T-cell (primary cell): ENCODE measurements around the gene DDX24. TPM values are rescaled to one million over a fixed set of nuclear protein-coding genes. Genes with fewer than 3 reads are reported as not detected.

Experiments used
- ATAC-seq, 4 experiments: fragments of 200-7000 bp in 3 of 4; fragments of 150-1000 bp in 1 of 4; cut with Tn5 transposase; replicated peaks in 1 of 4; 1 replicate in 3 of 4; 2 replicates in 1 of 4; pipeline ENCODE4 v1.10.0; 2021; ENCODE audit warnings: moderate library complexity in 3 of 4, mild to moderate bottlenecking in 2 of 4, moderate number of reproducible peaks in 1 of 4
- CTCF ChIA-PET, 2 donors: fragments of 300-600 bp; sonication (Branson Sonifier 250); formaldehyde crosslinking; loops; one replicate each; lab custom pipeline; 2022; ENCODE audit warnings: antibody characterized with exemption in 2 of 2; lab: Charles Lee
- POLR2A ChIA-PET, 2 donors: fragments of 300-600 bp; sonication (Branson Sonifier 250); formaldehyde crosslinking; loops; one replicate each; lab custom pipeline; 2022; ENCODE audit warnings: antibody characterized with exemption in 2 of 2; lab: Charles Lee
- DNase-seq, 35 experiments: peaks; one replicate each; pipeline versions ENCODE4 v3.0.0 to v3.0.0-alpha.2; 2013 to 2023
- H3K27ac ChIP-seq: one replicate; pipeline ENCODE4 v1.5.1; 2013; ENCODE audit warnings: low read length
- H3K27me3 ChIP-seq, 2 experiments: replicated peaks in 1 of 2; 1 replicate in 1 of 2; 2 replicates in 1 of 2; pipeline versions ENCODE4 v1.6.1 to v1.7.0; 2013; ENCODE audit warnings: low read length in 1 of 2, mixed read lengths in 1 of 2; ENCODE audit not compliant: control insufficient read depth in 2 of 2, insufficient read depth in 2 of 2; ENCODE audit errors: extremely low read depth in 1 of 2
- H3K36me3 ChIP-seq, 2 donors: 1 replicate in 1 of 2; 2 replicates in 1 of 2; pipeline versions ENCODE4 v1.6.1 to v1.7.0; 2013; ENCODE audit warnings: low read length in 1 of 2; ENCODE audit not compliant: control insufficient read depth in 2 of 2, insufficient read depth in 1 of 2; ENCODE audit errors: extremely low read depth in 1 of 2
- H3K4me1 ChIP-seq, 2 experiments: 1 replicate in 1 of 2; 2 replicates in 1 of 2; pipeline versions ENCODE4 v1.6.1 to v1.7.0; 2013; ENCODE audit warnings: low read length in 2 of 2, mixed read lengths in 1 of 2; ENCODE audit not compliant: insufficient read depth in 2 of 2, control insufficient read depth in 1 of 2; ENCODE audit errors: extremely low read depth in 1 of 2
- H3K4me3 ChIP-seq, 2 donors: 1 replicate in 1 of 2; 2 replicates in 1 of 2; pipeline versions ENCODE4 v1.5.1 to v1.7.0; 2013; ENCODE audit warnings: mild to moderate bottlenecking in 2 of 2, low read length in 1 of 2, moderate library complexity in 1 of 2; ENCODE audit not compliant: control insufficient read depth in 1 of 2; ENCODE audit errors: extremely low read depth in 1 of 2
- H3K9me3 ChIP-seq: 2 replicates; pipeline ENCODE4 v1.7.0; 2013
- H3K27ac Mint-ChIP-seq, 2 donors: one replicate each; pipeline ENCODE4 v1.8.0; 2020 to 2021; ENCODE audit warnings: mild to moderate bottlenecking in 2 of 2, mixed read lengths in 2 of 2
- H3K27me3 Mint-ChIP-seq, 2 donors: one replicate each; pipeline ENCODE4 v1.8.0; 2021 to 2022; ENCODE audit warnings: mixed read lengths in 2 of 2
- H3K36me3 Mint-ChIP-seq: one replicate; pipeline ENCODE4 v1.8.0; 2021; ENCODE audit warnings: mixed read lengths
- H3K4me1 Mint-ChIP-seq, 3 donors: one replicate each; pipeline ENCODE4 v1.8.0; 2020 to 2022; ENCODE audit warnings: mixed read lengths in 3 of 3, mild to moderate bottlenecking in 1 of 3
- H3K4me3 Mint-ChIP-seq, 3 donors: one replicate each; pipeline ENCODE4 v1.8.0; 2020 to 2022; ENCODE audit warnings: mild to moderate bottlenecking in 3 of 3, mixed read lengths in 3 of 3, moderate library complexity in 3 of 3
- H3K9me3 Mint-ChIP-seq, 3 donors: one replicate each; pipeline ENCODE4 v1.8.0; 2020 to 2022; ENCODE audit warnings: mixed read lengths in 3 of 3
- WGBS: methylation state at CpG from one replicate; pipeline ENCODE4 v1.1.5; 2013; ENCODE audit warnings: missing lambda C conversion rate; ENCODE audit not compliant: insufficient coverage; 5-methylcytosine and 5-hydroxymethylcytosine counted together
- total RNA-seq, 35 experiments: library from RNA in 6 of 35; stranded (reverse) in 6 of 35; fragments of 120-200 nt in 1 of 35; gene quantifications; one replicate each; pipeline versions ENCODE4 v1.2.1 to v1.2.4 and lab custom pipeline; 2013 to 2026

Gene DDX24
- total RNA-seq, 5 donors from 2014 or later (not counting 1 experiment from before 2014, with no cell fraction given) = 258 to 448 (median 265) TPM

DNA sequence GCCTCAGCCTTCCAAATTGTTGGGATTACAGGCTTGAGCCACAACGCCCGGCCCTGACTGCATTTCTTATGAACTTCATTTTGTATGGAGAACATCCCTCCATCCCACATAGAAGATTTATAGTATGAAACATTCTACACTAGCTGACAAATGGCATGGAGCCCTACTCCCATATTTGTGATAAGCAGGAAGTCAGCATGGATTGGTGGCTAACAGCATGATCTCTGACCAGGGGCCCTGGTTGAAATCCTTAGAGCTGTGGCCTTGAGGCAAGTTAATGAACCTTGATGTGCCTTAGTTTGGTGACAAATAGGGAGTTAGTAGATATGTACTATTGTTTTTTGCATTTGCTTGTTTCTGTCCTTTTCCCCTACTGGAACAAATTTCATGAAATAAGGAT lies 12.4 kb upstream of the DDX24 start:
- Histone ChIP-seq H3K36me3 (peaks cover 0 to 5% of the 10 kb centered on the region in 2 donors), H3K9me3 (no peaks in the 10 kb centered on the region), H3K4me3 (no peak overlapping the region), H3K4me1 (no peaks in the 10 kb centered on the region), H3K27ac (no peak overlapping the region), H3K27me3 (no peaks in the 10 kb centered on the region)
- DNase-seq = no peak
- H3K9me3 Mint-ChIP-seq = no peaks in the 10 kb centered on the region
- ATAC-seq = no peak
- H3K4me3 Mint-ChIP-seq = no peak overlapping the region
- no CpG with 5 or more reads among the region's 2 CpGs for WGBS
- CTCF ChIA-PET = interaction anchor here in 1 of 2 donors (0.7 kb wide), 1 partner anchor 31 kb away, joined by 3 read pairs; no protein-coding TSS in a partner anchor
- H3K4me1 Mint-ChIP-seq = no peaks in the 10 kb centered on the region
- H3K27me3 Mint-ChIP-seq = no peaks in the 10 kb centered on the region
- no peak overlapping the region for H3K27ac Mint-ChIP-seq
- POLR2A ChIA-PET = no interaction called here
- peaks cover 7% of the 10 kb centered on the region for H3K36me3 Mint-ChIP-seq

DNA sequence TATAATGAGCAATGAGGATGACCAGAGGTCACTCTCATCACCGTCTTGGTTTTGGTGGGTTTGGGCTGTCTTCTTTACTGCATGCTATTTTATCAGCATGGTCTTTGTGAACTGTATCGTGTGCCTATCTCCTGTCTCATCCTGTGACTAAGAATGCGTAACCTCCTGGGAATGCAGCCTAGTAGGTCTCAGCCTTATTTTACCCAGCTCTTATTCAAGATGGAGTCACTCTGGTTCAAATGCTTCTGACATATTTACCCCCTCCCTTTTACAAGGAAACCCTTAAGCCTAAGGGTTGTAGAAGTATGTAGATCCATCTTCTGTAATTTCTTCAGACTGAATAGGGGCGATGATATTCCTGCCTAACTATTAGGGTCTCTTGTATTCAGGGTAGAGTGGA lies 8.5 kb upstream of the DDX24 start:
- Mint-ChIP-seq H3K4me3 (no peak overlapping the region), H3K4me1 (no peaks in the 10 kb centered on the region), H3K27ac (no peak overlapping the region), H3K9me3 (peaks cover 0 to 3% (median 0%) of the 10 kb centered on the region in 3 donors), H3K36me3 (no peaks in the 10 kb centered on the region), H3K27me3 (no peaks in the 10 kb centered on the region)
- ChIA-PET POLR2A (no interaction called here), CTCF (no interaction called here)
- H3K9me3 ChIP-seq = no peaks in the 10 kb centered on the region
- H3K36me3 ChIP-seq = no peaks in the 10 kb centered on the region
- ATAC-seq (no peak), DNase-seq (no peak)
- H3K27me3 ChIP-seq = no peaks in the 10 kb centered on the region
- WGBS = 93% methylated on average over 2 of the region's 4 CpGs
- H3K27ac ChIP-seq = no peak overlapping the region
- H3K4me1 ChIP-seq = no peaks in the 10 kb centered on the region
- H3K4me3 ChIP-seq = no peak overlapping the region

DNA sequence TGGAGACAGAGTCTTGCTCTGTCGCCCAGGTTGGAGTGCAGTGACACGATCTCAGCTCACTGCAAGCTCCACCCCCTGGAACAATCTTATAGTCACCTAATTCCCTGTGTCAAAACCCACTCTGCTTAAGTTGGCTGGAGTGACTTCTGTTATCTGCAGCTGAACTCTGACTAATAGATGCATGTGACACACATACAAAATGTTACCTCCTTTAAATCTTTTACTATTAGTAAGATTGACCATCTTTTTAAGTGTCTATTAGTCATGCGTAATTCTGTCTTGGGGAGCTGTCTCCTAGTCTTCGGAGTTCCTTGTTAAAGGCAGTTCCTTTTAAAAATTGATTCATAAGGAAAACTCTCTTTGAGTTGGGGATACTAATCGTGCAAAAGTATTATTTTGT lies 7.5 kb upstream of the DDX24 start:
- Histone ChIP-seq H3K27ac (no peak overlapping the region), H3K36me3 (no peaks in the 10 kb centered on the region), H3K27me3 (no peaks in the 10 kb centered on the region), H3K4me1 (no peaks in the 10 kb centered on the region), H3K4me3 (no peak overlapping the region), H3K9me3 (no peaks in the 10 kb centered on the region)
- DNase-seq (no peak), ATAC-seq (no peak)
- ChIA-PET CTCF (interaction anchor here (0.5 to 0.7 kb wide), 3 partner anchors 44 to 191 kb away, joined by 3 to 6 read pairs (median 4); no protein-coding TSS in a partner anchor), POLR2A (interaction anchor here in 1 of 2 donors (0.6 kb wide), 1 partner anchor 31 kb away, joined by 3 read pairs; no protein-coding TSS in a partner anchor)
- Mint-ChIP-seq H3K27me3 (no peaks in the 10 kb centered on the region), H3K27ac (no peak overlapping the region), H3K9me3 (peaks cover 0 to 3% (median 0%) of the 10 kb centered on the region in 3 donors), H3K4me3 (no peak overlapping the region), H3K4me1 (no peaks in the 10 kb centered on the region), H3K36me3 (no peaks in the 10 kb centered on the region)
- no CpG with 5 or more reads among the region's 5 CpGs for WGBS

DNA sequence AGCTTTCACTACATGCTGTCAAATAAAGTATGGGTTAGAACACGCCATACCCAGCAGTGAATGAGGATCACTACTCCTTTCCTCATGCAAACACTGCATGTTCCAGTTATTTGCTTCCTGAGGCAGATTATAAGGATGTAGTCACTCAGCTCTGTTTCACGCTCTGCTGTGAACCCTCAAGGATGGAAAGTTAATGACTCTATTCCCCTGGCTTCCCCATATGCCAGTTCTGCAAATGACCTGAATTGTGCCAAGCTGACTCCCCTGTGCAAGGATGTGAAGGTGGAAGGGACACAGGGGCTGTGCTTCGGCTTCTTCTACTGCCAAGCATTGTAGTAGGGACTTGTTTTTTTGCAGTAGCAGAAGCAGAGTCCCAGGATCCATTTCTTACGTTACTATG lies 6.9 kb upstream of the DDX24 start:
- Histone ChIP-seq H3K4me1 (no peaks in the 10 kb centered on the region), H3K36me3 (no peaks in the 10 kb centered on the region), H3K4me3 (no peak overlapping the region), H3K9me3 (no peaks in the 10 kb centered on the region), H3K27me3 (no peaks in the 10 kb centered on the region), H3K27ac (no peak overlapping the region)
- Mint-ChIP-seq H3K27ac (no peak overlapping the region), H3K4me3 (no peak overlapping the region), H3K36me3 (no peaks in the 10 kb centered on the region), H3K4me1 (peaks cover 0 to 3% (median under 1%) of the 10 kb centered on the region in 3 donors), H3K27me3 (no peaks in the 10 kb centered on the region), H3K9me3 (peaks cover 0 to 3% (median 0%) of the 10 kb centered on the region in 3 donors)
- DNase-seq (no peak), ATAC-seq (no peak)
- POLR2A ChIA-PET = interaction anchor here (0.6 to 0.7 kb wide), 3 partner anchors 31 to 863 kb away, joined by 3 to 7 read pairs (median 6); no protein-coding TSS in a partner anchor
- WGBS = 79% methylated on average over 2 of the region's 4 CpGs
- CTCF ChIA-PET = interaction anchor here (0.7 kb wide), 2 partner anchors 80 to 328 kb away, joined by 3 to 4 read pairs; no protein-coding TSS in a partner anchor

DNA sequence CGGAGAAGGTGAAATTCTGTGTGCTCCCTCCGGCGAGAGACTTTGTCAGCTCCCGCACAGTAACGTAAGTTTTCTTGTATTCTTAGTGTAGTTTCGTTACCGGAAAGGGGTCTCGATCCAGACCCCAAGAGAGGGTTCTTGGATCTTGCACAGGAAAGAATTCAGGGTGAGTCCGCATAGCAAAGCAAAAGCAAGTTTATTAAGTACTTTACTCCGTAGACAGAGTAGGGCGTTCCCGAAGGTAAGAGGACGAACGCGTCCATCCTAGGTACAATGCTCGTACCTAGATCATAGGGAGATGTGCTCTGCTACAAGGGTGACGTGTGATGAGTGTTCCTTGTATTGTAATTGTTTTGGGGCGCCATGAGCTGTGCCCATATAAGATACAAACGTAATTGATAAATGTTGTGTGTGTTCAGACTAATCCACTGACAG lies 401 bp upstream of the DDX24 start:
- Histone ChIP-seq H3K4me3 (peak overlapping the region; percentile 96 to 100), H3K27ac (peak overlapping the region; percentile 94), H3K36me3 (peaks cover 0 to 21% of the 10 kb centered on the region in 2 donors), H3K4me1 (peaks cover 28% of the 10 kb centered on the region in 2 experiments), H3K27me3 (no peaks in the 10 kb centered on the region), H3K9me3 (no peaks in the 10 kb centered on the region)
- peak; percentile 15 to 28 (median 20) for ATAC-seq
- peak in 2 of 35 experiments; percentile 8 to 41 for DNase-seq
- H3K4me1 Mint-ChIP-seq = peaks cover 42 to 50% (median 48%) of the 10 kb centered on the region in 3 donors
- H3K27ac Mint-ChIP-seq = peak overlapping the region; percentile 92 to 95
- ChIA-PET POLR2A (interaction anchor here (0.6 to 1.2 kb wide), 9 partner anchors 14 to 101 kb away, joined by 3 to 8 read pairs (median 3); partner anchors contain the start of gene IFI27L2 (in 1 of the 2)), CTCF (interaction anchor here in 1 of 2 donors (0.8 to 4.3 kb wide), 8 partner anchors 9 to 99 kb away, joined by 3 to 20 read pairs (median 5); partner anchors contain the start of genes IFI27L2 and OTUB2)
- peaks cover 0 to 3% (median 0%) of the 10 kb centered on the region in 3 donors for H3K9me3 Mint-ChIP-seq
- 1% methylated on average over 12 of the region's 19 CpGs for WGBS
- H3K4me3 Mint-ChIP-seq = peak overlapping the region; percentile 99 to 100 (median 100)
- no peaks in the 10 kb centered on the region for H3K27me3 Mint-ChIP-seq
- peaks cover 29% of the 10 kb centered on the region for H3K36me3 Mint-ChIP-seq

DNA sequence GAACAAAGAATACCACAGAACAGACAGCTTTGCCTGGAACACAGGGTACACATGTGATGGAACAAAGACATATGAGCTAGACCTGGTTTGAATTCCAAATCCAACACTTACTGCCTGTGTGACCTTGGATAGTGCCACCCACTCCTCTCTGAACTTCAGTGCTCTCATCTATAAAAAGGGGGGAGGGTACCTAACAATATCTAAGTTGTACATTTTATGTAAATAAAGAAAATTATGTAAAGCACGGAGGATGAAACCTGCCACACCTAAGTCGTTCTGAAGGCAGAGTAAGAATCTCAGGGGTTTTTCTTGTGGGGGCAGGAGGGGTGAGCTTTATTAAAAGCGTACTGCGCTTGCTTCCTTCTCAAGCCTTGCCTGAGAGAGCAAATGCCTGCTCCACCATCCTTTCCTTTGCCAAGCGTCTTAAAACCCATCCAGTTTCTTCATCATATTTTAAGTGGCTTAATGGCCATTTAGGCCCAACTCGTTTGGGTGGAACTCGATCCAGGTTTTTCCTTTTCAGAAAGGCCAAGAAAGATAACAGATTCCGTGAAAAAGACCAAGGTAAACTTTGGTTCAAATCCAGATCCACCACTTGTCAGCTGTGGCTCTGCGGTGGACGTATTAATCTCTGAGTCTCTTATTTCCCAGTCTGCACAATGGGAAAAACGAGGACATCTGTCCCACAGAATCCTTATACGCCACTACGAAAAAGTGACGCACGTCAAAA lies 946 bp downstream of the DDX24 start:
- H3K27ac Mint-ChIP-seq = peak overlapping the region; percentile 98 to 99
- H3K4me1 Mint-ChIP-seq = peaks cover 54 to 60% (median 58%) of the 10 kb centered on the region in 3 donors
- H3K27me3 Mint-ChIP-seq = no peaks in the 10 kb centered on the region
- peaks cover 30 to 31% of the 10 kb centered on the region in 2 experiments for H3K4me1 ChIP-seq
- H3K9me3 Mint-ChIP-seq = peaks cover 0 to 6% (median 6%) of the 10 kb centered on the region in 3 donors
- peaks cover 3 to 21% of the 10 kb centered on the region in 2 donors for H3K36me3 ChIP-seq
- POLR2A ChIA-PET = interaction anchor here (0.6 to 2.1 kb wide), 7 partner anchors 10 to 102 kb away, joined by 3 to 7 read pairs (median 3); no protein-coding TSS in a partner anchor
- peaks cover 41% of the 10 kb centered on the region for H3K36me3 Mint-ChIP-seq
- ATAC-seq (no peak), DNase-seq (peak in 14 of 35 experiments; percentile 6 to 56 (median 17))
- peak overlapping the region; percentile 96 to 100 for H3K4me3 ChIP-seq
- 0% methylated on average over 11 of the region's 15 CpGs for whole genome bisulfite sequencing
- H3K27me3 ChIP-seq = no peaks in the 10 kb centered on the region
- peak overlapping the region; percentile 94 for H3K27ac ChIP-seq
- CTCF ChIA-PET = interaction anchor here (0.6 to 4.3 kb wide), 5 partner anchors 42 to 57 kb away, joined by 3 to 20 read pairs (median 4); no protein-coding TSS in a partner anchor
- H3K9me3 ChIP-seq = peaks cover 3% of the 10 kb centered on the region
- peak overlapping the region; percentile 99 to 100 (median 100) for H3K4me3 Mint-ChIP-seq
